HCT116 (cell line): ENCODE data around the gene PROSER3. TPM values are rescaled to one million over a fixed set of nuclear protein-coding genes. Genes with fewer than 3 reads are reported as not detected.

Source experiments
- CEBPB ChIP-seq: IDR thresholded peaks from 2 replicates; pipeline ENCODE4 v1.6.1; 2012; ENCODE audit warnings: low read depth
- EGR1 ChIP-seq: IDR thresholded peaks from 2 replicates; pipeline ENCODE4 v1.6.1; 2012; ENCODE audit warnings: low read depth
- FOSL1 ChIP-seq: IDR thresholded peaks from 2 replicates; pipeline ENCODE4 v1.6.1; 2012; ENCODE audit warnings: low read depth
- POLR2A ChIP-seq: IDR thresholded peaks from 2 replicates; pipeline ENCODE4 v1.7.0; 2011; ENCODE audit warnings: borderline replicate concordance; ENCODE audit not compliant: insufficient read depth, insufficient read length; ENCODE audit errors: extremely low read depth
- POLR2AphosphoS5 ChIP-seq: IDR thresholded peaks from 2 replicates; pipeline ENCODE4 v1.6.1; 2011; ENCODE audit warnings: mild to moderate bottlenecking, low read depth, low read length, moderate library complexity
- RAD21 ChIP-seq: IDR thresholded peaks from 2 replicates; pipeline ENCODE4 v1.6.1; 2012; ENCODE audit warnings: low read depth, mild to moderate bottlenecking
- SIN3A ChIP-seq: IDR thresholded peaks from 2 replicates; pipeline ENCODE4 v1.6.1; 2012; ENCODE audit warnings: low read depth
- SP1 ChIP-seq: IDR thresholded peaks from 2 replicates; pipeline ENCODE4 v1.6.1; 2012; ENCODE audit warnings: low read depth
- TCF7L2 ChIP-seq: IDR thresholded peaks from 2 replicates; pipeline ENCODE4 v1.7.0; 2011; ENCODE audit warnings: borderline replicate concordance, inconsistent platforms; ENCODE audit not compliant: insufficient read depth, insufficient read length; ENCODE audit errors: extremely low read depth
- ZFX ChIP-seq: fragments of 450-650 bp; IDR thresholded peaks from 2 replicates; pipeline ENCODE4 v1.6.1; 2017
- ZNF274 ChIP-seq: fragments of 200-500 bp; sonication (Bioruptor generic); IDR thresholded peaks from 2 replicates; pipeline ENCODE4 v1.6.1; 2014; ENCODE audit warnings: mild to moderate bottlenecking, low read depth, low read length, inconsistent platforms
- total RNA-seq: library from RNA; stranded (reverse); gene quantifications from one replicate; pipeline ENCODE4 v1.2.1, GENCODE V29; 2021; ENCODE audit not compliant: unreplicated experiment
- TF ChIP-seq, protein P1 (sequence below): IDR thresholded peaks from 2 replicates; pipeline ENCODE4 v1.6.1; 2012; ENCODE audit warnings: low read depth

PROSER3 gene
- total RNA-seq, 1 experiment from 2014 or later = 42.5 TPM

DNA sequence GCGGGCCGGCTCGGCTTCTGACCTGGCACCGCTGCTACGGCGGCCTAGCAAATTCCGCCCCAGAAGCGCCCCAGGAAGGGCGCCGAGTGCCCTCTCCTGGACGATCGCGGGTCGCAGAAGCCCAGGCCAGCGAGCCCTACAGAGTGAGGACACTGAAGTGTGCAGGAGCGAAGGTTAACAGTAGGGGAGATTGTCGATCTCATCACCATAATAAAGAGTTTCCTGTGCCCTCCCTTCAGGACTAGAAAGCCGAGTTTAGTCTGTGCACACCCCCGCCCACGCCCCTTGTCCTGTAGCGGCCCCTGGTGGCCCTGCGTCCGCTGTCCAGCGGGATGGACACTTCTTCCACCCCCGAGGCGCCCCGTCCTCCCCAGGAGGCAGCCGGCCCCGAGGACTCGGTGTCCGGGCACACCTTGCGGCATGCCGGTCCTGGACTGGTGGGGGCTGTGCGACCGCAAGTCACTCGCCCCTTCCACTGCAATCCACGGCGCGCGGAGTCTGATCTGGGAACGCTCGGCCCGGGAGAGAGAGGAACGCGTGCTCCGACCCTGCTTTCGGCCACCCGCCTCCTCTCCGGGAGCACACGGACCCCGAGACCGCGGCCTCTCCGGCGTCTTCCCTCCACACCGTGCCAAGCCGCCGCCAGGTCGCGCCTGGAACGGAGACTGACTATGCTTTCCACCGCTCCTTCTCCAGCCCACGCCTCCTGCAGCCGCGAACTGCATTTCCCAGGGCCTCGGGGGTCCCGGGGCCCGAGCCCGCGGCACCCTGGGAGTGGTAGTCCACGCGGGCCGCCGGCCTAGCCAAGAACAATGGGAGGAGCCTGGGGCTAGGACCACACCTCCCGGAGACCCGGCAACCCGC, 40.9 kb upstream of the PROSER3 start (continued):
- TF ChIP-seq, protein P1, sequence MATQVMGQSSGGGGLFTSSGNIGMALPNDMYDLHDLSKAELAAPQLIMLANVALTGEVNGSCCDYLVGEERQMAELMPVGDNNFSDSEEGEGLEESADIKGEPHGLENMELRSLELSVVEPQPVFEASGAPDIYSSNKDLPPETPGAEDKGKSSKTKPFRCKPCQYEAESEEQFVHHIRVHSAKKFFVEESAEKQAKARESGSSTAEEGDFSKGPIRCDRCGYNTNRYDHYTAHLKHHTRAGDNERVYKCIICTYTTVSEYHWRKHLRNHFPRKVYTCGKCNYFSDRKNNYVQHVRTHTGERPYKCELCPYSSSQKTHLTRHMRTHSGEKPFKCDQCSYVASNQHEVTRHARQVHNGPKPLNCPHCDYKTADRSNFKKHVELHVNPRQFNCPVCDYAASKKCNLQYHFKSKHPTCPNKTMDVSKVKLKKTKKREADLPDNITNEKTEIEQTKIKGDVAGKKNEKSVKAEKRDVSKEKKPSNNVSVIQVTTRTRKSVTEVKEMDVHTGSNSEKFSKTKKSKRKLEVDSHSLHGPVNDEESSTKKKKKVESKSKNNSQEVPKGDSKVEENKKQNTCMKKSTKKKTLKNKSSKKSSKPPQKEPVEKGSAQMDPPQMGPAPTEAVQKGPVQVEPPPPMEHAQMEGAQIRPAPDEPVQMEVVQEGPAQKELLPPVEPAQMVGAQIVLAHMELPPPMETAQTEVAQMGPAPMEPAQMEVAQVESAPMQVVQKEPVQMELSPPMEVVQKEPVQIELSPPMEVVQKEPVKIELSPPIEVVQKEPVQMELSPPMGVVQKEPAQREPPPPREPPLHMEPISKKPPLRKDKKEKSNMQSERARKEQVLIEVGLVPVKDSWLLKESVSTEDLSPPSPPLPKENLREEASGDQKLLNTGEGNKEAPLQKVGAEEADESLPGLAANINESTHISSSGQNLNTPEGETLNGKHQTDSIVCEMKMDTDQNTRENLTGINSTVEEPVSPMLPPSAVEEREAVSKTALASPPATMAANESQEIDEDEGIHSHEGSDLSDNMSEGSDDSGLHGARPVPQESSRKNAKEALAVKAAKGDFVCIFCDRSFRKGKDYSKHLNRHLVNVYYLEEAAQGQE = no peak
- TF ChIP-seq POLR2A (no peak), FOSL1 (no peak), POLR2AphosphoS5 (peak; percentile 55), ZNF274 (no peak), RAD21 (peak; percentile 90), CEBPB (no peak), SIN3A (peak; percentile 51), SP1 (peak; percentile 20; the same call in 1 of the 2 replicates), EGR1 (peak; percentile 97), ZFX (peak; percentile 77), TCF7L2 (no peak)
